ENCODE data around the gene OR13C2.
"Not testable (repeated sequence)": the region's sequence is repeated elsewhere in the genome, so short reads cannot be mapped to it uniquely, and the experiment has no call there.

OR13C2 gene, protein sequence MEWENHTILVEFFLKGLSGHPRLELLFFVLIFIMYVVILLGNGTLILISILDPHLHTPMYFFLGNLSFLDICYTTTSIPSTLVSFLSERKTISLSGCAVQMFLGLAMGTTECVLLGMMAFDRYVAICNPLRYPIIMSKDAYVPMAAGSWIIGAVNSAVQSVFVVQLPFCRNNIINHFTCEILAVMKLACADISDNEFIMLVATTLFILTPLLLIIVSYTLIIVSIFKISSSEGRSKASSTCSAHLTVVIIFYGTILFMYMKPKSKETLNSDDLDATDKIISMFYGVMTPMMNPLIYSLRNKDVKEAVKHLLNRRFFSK

DNA sequence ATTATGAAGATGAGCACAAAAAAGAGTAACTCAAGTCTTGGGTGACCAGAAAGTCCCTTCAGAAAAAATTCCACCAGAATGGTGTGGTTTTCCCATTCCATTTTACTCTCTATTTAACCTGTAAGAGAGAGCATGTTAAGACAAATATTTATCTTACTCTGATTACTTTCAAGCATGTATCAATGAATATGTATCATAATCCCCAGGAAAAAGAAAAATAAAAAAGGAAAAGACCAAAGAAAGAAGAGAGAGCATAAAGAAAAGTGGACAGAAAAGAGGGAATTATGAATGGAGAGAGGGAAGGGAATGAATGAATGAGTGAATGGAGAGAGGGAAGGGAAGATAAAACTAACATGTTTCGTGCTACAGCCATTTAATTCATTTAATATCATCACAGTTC, at the start of gene OR13C2:
OR13C2 (minus strand) TSS at position 101 of the 400 bp plus-strand sequence; CDS start at position 101, 0 bp downstream.
- not testable (repeated sequence) for H3K4me1 ChIP-seq (ENCODE audit: control insufficient read depth, insufficient read depth, low read length); H3K4me3 ChIP-seq (ENCODE audit: low read length); H3K27me3 ChIP-seq (ENCODE audit: control insufficient read depth, insufficient read depth, low read length); H3K36me3 ChIP-seq (ENCODE audit: control insufficient read depth, insufficient read depth, low read length); H3K9me3 ChIP-seq (ENCODE audit: control insufficient read depth, low read length); H3K9ac ChIP-seq (ENCODE audit: low read length)

DNA sequence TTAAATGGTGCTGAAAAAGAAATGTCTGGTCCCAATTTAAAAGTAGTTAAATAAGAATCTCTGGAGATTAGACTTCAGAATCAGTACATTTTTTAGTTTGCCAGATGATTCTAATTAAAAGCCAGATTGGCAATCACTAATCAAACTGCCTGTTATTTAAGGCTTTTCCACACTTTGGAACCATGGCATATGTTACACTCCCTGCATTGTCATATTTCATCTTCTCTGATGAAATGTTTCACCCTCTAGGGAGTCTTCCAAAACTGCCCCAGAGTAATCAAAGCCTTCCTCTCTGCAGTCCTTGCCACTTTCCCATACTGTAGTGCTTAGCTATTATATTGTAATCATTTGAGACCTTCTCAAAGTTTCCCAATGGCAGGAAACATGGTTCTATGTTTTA, 30.0 kb upstream of the OR13C2 start:
- H3K27me3 ChIP-seq (ENCODE audit: control insufficient read depth, insufficient read depth, low read length) = no peaks in the 10 kb centered on the region
- no peaks in the 10 kb centered on the region for H3K36me3 ChIP-seq (ENCODE audit: control insufficient read depth, insufficient read depth, low read length)
- no peaks in the 10 kb centered on the region for H3K4me1 ChIP-seq (ENCODE audit: control insufficient read depth, insufficient read depth, low read length)
- no peak overlapping the region for H3K9ac ChIP-seq (ENCODE audit: low read length)
- no peak overlapping the region for H3K4me3 ChIP-seq (ENCODE audit: low read length)
- H3K9me3 ChIP-seq (ENCODE audit: control insufficient read depth, low read length) = no peaks in the 10 kb centered on the region

- Histone ChIP-seq H3K36me3 (ENCODE audit: control insufficient read depth, insufficient read depth, low read length) (no peaks in the 10 kb centered on the region), H3K9ac (ENCODE audit: low read length) (no peak overlapping the region), H3K27me3 (ENCODE audit: control insufficient read depth, insufficient read depth, low read length) (no peaks in the 10 kb centered on the region), H3K4me3 (ENCODE audit: low read length) (no peak overlapping the region), H3K4me1 (ENCODE audit: control insufficient read depth, insufficient read depth, low read length) (no peaks in the 10 kb centered on the region), H3K9me3 (ENCODE audit: control insufficient read depth, low read length) (no peaks in the 10 kb centered on the region)
Measured at GRCh38 chr9:104633976-104634520, 28.6 kb upstream of the OR13C2 start.

GRCh38 chr9:104625964-104626363, 20.5 kb upstream of the OR13C2 start:
- not testable (repeated sequence) for H3K36me3 ChIP-seq (ENCODE audit: control insufficient read depth, insufficient read depth, low read length); H3K9ac ChIP-seq (ENCODE audit: low read length); H3K27me3 ChIP-seq (ENCODE audit: control insufficient read depth, insufficient read depth, low read length); H3K9me3 ChIP-seq (ENCODE audit: control insufficient read depth, low read length); H3K4me1 ChIP-seq (ENCODE audit: control insufficient read depth, insufficient read depth, low read length); H3K4me3 ChIP-seq (ENCODE audit: low read length)

- Histone ChIP-seq H3K27me3 (ENCODE audit: control insufficient read depth, insufficient read depth, low read length) (no peaks in the 10 kb centered on the region), H3K4me1 (ENCODE audit: control insufficient read depth, insufficient read depth, low read length) (no peaks in the 10 kb centered on the region), H3K9ac (ENCODE audit: low read length) (no peak within 1 kb of the TSS), H3K9me3 (ENCODE audit: control insufficient read depth, low read length) (no peaks in the 10 kb centered on the region), H3K36me3 (ENCODE audit: control insufficient read depth, insufficient read depth, low read length) (no peaks in the 10 kb centered on the region), H3K4me3 (ENCODE audit: low read length) (no peak within 1 kb of the TSS)
Measured at GRCh38 chr9:104618104-104618503, 12.7 kb upstream of the OR13C2 start, which contains the start of gene OR13C9. TSS of gene OR13C9 (minus strand) at chr9:104618204. CDS start at chr9:104618204, 0 bp downstream.

DNA sequence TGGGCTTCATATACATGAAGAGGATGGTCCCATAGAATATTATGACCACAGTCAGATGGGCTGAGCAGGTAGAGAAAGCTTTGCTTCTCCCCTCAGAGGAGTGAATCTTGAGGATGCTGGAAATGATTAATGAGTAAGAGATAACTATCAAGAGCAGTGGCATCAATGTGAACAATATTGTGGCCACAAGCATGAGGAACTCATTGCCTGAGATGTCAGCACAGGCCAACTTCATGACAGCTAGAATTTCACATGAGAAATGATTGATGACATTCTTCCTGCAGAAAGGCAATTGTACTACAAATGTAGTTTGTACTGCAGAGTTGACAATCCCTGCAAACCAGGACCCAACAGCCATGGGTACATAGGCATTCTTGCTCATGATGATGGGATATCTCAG, 12.0 kb upstream of the OR13C2 start:
- Histone ChIP-seq H3K36me3 (ENCODE audit: control insufficient read depth, insufficient read depth, low read length) (no peaks in the 10 kb centered on the region), H3K9me3 (ENCODE audit: control insufficient read depth, low read length) (no peaks in the 10 kb centered on the region), H3K4me1 (ENCODE audit: control insufficient read depth, insufficient read depth, low read length) (no peaks in the 10 kb centered on the region), H3K27me3 (ENCODE audit: control insufficient read depth, insufficient read depth, low read length) (no peaks in the 10 kb centered on the region), H3K4me3 (ENCODE audit: low read length) (no peak overlapping the region), H3K9ac (ENCODE audit: low read length) (no peak overlapping the region)

DNA sequence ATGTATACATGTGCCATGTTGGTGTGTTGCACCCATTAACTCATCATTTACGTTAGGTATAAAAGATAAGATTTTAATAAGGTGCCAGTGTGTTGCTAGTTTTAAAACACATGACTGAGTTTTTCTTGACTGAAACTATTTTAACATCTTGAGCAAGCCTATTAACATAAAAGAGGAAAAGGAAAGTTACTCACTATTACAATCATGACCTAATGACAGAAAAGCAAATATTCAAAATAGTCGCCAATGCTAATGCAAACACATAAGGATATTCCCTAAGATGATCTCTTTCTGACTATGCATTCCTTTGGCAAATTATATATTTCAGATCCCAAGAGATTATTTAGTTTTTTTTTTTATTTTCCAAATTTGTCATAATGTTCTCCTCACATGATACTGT, 5.8 kb upstream of the OR13C2 start:
- no peaks in the 10 kb centered on the region for H3K9me3 ChIP-seq (ENCODE audit: control insufficient read depth, low read length)
- no peaks in the 10 kb centered on the region for H3K27me3 ChIP-seq (ENCODE audit: control insufficient read depth, insufficient read depth, low read length)
- H3K4me3 ChIP-seq (ENCODE audit: low read length) = no peak overlapping the region
- H3K4me1 ChIP-seq (ENCODE audit: control insufficient read depth, insufficient read depth, low read length) = no peaks in the 10 kb centered on the region
- no peaks in the 10 kb centered on the region for H3K36me3 ChIP-seq (ENCODE audit: control insufficient read depth, insufficient read depth, low read length)
- H3K9ac ChIP-seq (ENCODE audit: low read length) = no peak overlapping the region

- Histone ChIP-seq H3K27me3 (ENCODE audit: control insufficient read depth, insufficient read depth, low read length) (no peaks in the 10 kb centered on the region), H3K4me1 (ENCODE audit: control insufficient read depth, insufficient read depth, low read length) (no peaks in the 10 kb centered on the region), H3K4me3 (ENCODE audit: low read length) (no peak overlapping the region), H3K9me3 (ENCODE audit: control insufficient read depth, low read length) (no peaks in the 10 kb centered on the region), H3K9ac (ENCODE audit: low read length) (no peak overlapping the region), H3K36me3 (ENCODE audit: control insufficient read depth, insufficient read depth, low read length) (no peaks in the 10 kb centered on the region)
Measured at GRCh38 chr9:104608336-104608735, 2.9 kb upstream of the OR13C2 start.

GRCh38 chr9:104606152-104606551, 725 bp upstream of the OR13C2 start:
- Histone ChIP-seq H3K4me1 (ENCODE audit: control insufficient read depth, insufficient read depth, low read length) (no peaks in the 10 kb centered on the region), H3K9me3 (ENCODE audit: control insufficient read depth, low read length) (no peaks in the 10 kb centered on the region), H3K27me3 (ENCODE audit: control insufficient read depth, insufficient read depth, low read length) (no peaks in the 10 kb centered on the region), H3K9ac (ENCODE audit: low read length) (no peak overlapping the region), H3K4me3 (ENCODE audit: low read length) (no peak overlapping the region), H3K36me3 (ENCODE audit: control insufficient read depth, insufficient read depth, low read length) (no peaks in the 10 kb centered on the region)

- H3K36me3 ChIP-seq (ENCODE audit: control insufficient read depth, insufficient read depth, low read length) = no peaks in the 10 kb centered on the region
- H3K9me3 ChIP-seq (ENCODE audit: control insufficient read depth, low read length) = no peaks in the 10 kb centered on the region
- no peak overlapping the region for H3K9ac ChIP-seq (ENCODE audit: low read length)
- H3K27me3 ChIP-seq (ENCODE audit: control insufficient read depth, insufficient read depth, low read length) = no peaks in the 10 kb centered on the region
- H3K4me3 ChIP-seq (ENCODE audit: low read length) = no peak overlapping the region
- no peaks in the 10 kb centered on the region for H3K4me1 ChIP-seq (ENCODE audit: control insufficient read depth, insufficient read depth, low read length)
Measured at GRCh38 chr9:104604801-104605200, 626 bp downstream of the OR13C2 start.

DNA sequence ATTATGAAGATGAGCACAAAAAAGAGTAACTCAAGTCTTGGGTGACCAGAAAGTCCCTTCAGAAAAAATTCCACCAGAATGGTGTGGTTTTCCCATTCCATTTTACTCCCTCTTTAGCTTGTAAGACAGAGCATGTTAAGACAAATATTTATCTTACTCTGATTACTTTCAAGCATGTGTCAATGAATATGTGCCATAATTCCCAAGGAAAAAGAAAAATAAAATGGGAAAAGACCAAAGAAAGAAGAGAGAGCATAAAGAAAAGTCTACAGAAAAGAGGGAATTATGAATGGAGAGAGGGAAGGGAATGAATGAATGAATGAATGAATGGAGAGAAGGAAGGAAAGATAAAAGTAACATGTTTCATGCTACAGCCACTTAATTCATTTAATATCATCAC, 6.1 kb downstream of the OR13C2 start, which contains the start of gene OR13C5:
OR13C5 (minus strand) TSS at position 101 of the 400 bp plus-strand sequence; CDS start at position 101, 0 bp downstream.
- not testable (repeated sequence) for H3K9me3 ChIP-seq (ENCODE audit: control insufficient read depth, low read length); H3K4me1 ChIP-seq (ENCODE audit: control insufficient read depth, insufficient read depth, low read length); H3K9ac ChIP-seq (ENCODE audit: low read length); H3K36me3 ChIP-seq (ENCODE audit: control insufficient read depth, insufficient read depth, low read length); H3K4me3 ChIP-seq (ENCODE audit: low read length); H3K27me3 ChIP-seq (ENCODE audit: control insufficient read depth, insufficient read depth, low read length)

GRCh38 chr9:104598749-104599148, 6.7 kb downstream of the OR13C2 start:
- not testable (repeated sequence) for H3K9me3 ChIP-seq (ENCODE audit: control insufficient read depth, low read length); H3K27me3 ChIP-seq (ENCODE audit: control insufficient read depth, insufficient read depth, low read length); H3K9ac ChIP-seq (ENCODE audit: low read length); H3K4me3 ChIP-seq (ENCODE audit: low read length); H3K4me1 ChIP-seq (ENCODE audit: control insufficient read depth, insufficient read depth, low read length); H3K36me3 ChIP-seq (ENCODE audit: control insufficient read depth, insufficient read depth, low read length)
